ENCODE measurements around the gene OR5T2. TPM values are rescaled to one million over a fixed set of nuclear protein-coding genes. Genes with fewer than 3 reads are reported as not detected.

The OR5T2 gene
- not detected in 2 replicates for total RNA-seq

GRCh38 chr11:56234155-56234554, at the start of gene OR5T2:
Gene OR5T2 (minus strand): TSS chr11:56234255. CDS start chr11:56233062, 1,193 bp downstream.

DNA sequence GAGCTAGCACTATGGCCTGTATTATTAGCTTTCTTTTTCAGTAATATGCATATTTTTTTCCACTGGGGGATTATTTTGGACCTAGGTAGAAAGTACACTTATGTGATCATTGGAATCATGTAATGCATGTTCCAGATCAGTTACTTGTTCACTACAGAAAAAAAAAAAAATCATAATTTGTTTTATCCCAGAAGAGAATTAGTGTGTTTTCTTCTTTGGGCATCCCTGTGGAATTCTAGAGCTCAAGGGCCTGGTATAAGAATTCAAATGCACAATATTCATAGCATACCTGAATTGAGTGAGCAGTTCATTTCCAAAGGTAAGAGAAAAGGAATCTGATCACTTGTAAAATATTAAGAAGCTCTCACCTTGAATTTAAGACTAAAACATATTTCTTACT, 39.8 kb upstream of the OR5T2 start, which contains the start of gene OR5T1:
Gene OR5T1 (plus strand): TSS at position 301 of the 400 bp plus-strand sequence. CDS start 1,485 bp downstream, outside the sequence.

DNA sequence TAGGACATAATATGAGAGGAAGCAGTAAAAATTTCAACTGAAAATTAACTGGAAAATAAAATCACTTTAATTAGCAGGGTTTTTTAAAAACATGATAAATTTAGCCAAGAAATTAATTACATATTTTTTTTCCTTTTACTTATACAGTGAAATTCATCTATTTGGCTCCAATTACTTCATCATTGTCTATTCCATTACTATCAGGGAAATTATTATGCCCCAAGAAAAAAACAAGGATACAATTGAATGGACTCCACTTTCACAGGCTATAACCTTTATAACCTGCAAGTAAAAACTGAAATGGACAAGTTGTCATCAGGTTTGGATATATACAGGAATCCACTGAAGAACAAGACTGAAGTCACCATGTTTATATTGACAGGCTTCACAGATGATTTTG, 17.9 kb upstream of the OR5T2 start, which contains the start of gene OR5T3:
Gene OR5T3 (plus strand): TSS at position 301 of the 400 bp plus-strand sequence. CDS start 0 bp downstream, at position 301.

Other genes starting within 250 kb of the OR5T2 start
- not detected in 2 replicates for gene OR5F1, start 239.6 kb downstream of the OR5T2 start, total RNA-seq
- gene OR5AS1, start 206.6 kb downstream of the OR5T2 start, total RNA-seq = not detected in 2 replicates
- gene OR8I2, start 140.9 kb downstream of the OR5T2 start, total RNA-seq = not detected in 2 replicates
- not detected in 2 replicates for gene OR8H2, start 130.6 kb downstream of the OR5T2 start, total RNA-seq
- gene OR8H3, start 111.9 kb downstream of the OR5T2 start, total RNA-seq = not detected in 2 replicates
- not detected in 2 replicates for gene OR8J3, start 94.1 kb downstream of the OR5T2 start, total RNA-seq
- not detected in 2 replicates for gene OR8K5, start 73.9 kb downstream of the OR5T2 start, total RNA-seq
- not detected in 2 replicates for gene OR5J2, start 57.6 kb downstream of the OR5T2 start, total RNA-seq
- gene OR5T3, start 18.0 kb upstream of the OR5T2 start, total RNA-seq = not detected in 2 replicates
- gene OR5T1, start 39.9 kb upstream of the OR5T2 start, total RNA-seq = not detected in 2 replicates
- gene OR8H1, start 58.0 kb upstream of the OR5T2 start, total RNA-seq = not detected in 2 replicates
- not detected in 2 replicates for gene OR8K3, start 80.9 kb upstream of the OR5T2 start, total RNA-seq
- gene OR8K1, start 111.8 kb upstream of the OR5T2 start, total RNA-seq = not detected in 2 replicates
- gene OR8J1, start 120.0 kb upstream of the OR5T2 start, total RNA-seq = not detected in 2 replicates
- gene OR8U1, start 141.4 kb upstream of the OR5T2 start, total RNA-seq = not detected in 2 replicates
- gene OR5AL1, start 178.4 kb upstream of the OR5T2 start, total RNA-seq = not detected in 2 replicates
- not detected in 2 replicates for gene OR5M3, start 239.1 kb upstream of the OR5T2 start, total RNA-seq